ENCODE results near the gene IRGC. TPM values are rescaled to one million over a fixed set of nuclear protein-coding genes. Genes with fewer than 3 reads are reported as not detected.

The IRGC gene
- polyA plus RNA-seq, 1 experiment, result not detected

- ChIA-PET CTCF (no interaction called here), POLR2A (no interaction called here)
- Histone ChIP-seq H3K27me3 (ENCODE audit: control insufficient read depth, insufficient read depth, low read length) (0 out of 2 replicates have a peak, but pooled peaks cover 3% of the 10 kb centered on the region), H3K4me3 (ENCODE audit: low read depth, low read length) (no peak overlapping the region), H3K36me3 (ENCODE audit: control insufficient read depth, insufficient read depth, low read length) (no peaks in the 10 kb centered on the region)
- DNase-seq (ENCODE audit: low read depth), result no peak
- no peak for TF ChIP-seq CTCF (IDR thresholded peaks at IDR 0.05; ENCODE audit: insufficient read depth, low read depth, low read length)
Observed at GRCh38 chr19:43713208-43713607, 2.7 kb upstream of the IRGC start.

DNA sequence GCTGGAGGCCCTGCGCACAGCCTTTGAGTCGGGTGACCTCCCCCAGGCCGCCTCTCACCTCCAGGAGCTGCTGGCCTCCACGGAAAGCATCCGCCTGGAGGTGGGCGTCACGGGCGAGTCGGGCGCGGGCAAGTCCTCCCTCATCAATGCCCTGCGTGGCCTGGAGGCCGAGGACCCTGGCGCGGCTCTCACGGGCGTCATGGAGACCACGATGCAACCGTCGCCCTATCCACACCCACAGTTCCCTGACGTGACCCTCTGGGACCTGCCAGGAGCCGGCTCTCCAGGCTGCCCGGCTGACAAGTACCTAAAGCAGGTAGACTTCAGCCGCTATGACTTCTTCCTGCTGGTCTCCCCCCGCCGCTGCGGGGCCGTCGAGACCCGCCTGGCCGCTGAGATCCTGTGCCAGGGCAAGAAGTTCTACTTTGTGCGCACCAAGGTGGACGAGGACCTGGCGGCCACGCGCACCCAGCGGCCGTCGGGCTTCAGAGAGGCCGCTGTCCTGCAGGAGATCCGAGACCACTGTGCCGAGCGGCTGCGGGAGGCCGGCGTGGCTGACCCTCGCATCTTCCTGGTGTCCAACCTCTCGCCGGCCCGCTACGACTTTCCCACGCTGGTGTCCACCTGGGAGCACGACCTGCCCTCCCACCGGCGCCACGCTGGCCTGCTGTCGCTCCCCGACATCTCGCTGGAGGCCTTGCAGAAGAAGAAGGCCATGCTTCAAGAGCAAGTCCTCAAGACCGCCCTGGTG is 2.9 kb downstream of the IRGC start:
- no peaks in the 10 kb centered on the region for H3K36me3 ChIP-seq (ENCODE audit: control insufficient read depth, insufficient read depth, low read length)
- ChIA-PET CTCF (interaction anchor here (1.7 kb wide), 1 partner anchor 26 kb away, joined by 4 read pairs; no protein-coding TSS in a partner anchor), POLR2A (no interaction called here)
- no peak for DNase-seq (ENCODE audit: low read depth)
- 0 out of 2 replicates have a peak, but pooled peaks cover 3% of the 10 kb centered on the region for H3K27me3 ChIP-seq (ENCODE audit: control insufficient read depth, insufficient read depth, low read length)
- no peak overlapping the region for H3K4me3 ChIP-seq (ENCODE audit: low read depth, low read length)
- no peak for TF ChIP-seq CTCF (IDR thresholded peaks at IDR 0.05; ENCODE audit: insufficient read depth, low read depth, low read length)

- TF ChIP-seq CTCF (IDR thresholded peaks at IDR 0.05; ENCODE audit: insufficient read depth, low read depth, low read length), result no peak
- DNase-seq (ENCODE audit: low read depth), result no peak
- POLR2A ChIA-PET, result no interaction called here
- CTCF ChIA-PET, result no interaction called here
- Histone ChIP-seq H3K27me3 (ENCODE audit: control insufficient read depth, insufficient read depth, low read length) (0 out of 2 replicates have a peak, but pooled peaks cover 3% of the 10 kb centered on the region), H3K4me3 (ENCODE audit: low read depth, low read length) (no peak overlapping the region), H3K36me3 (ENCODE audit: control insufficient read depth, insufficient read depth, low read length) (no peaks in the 10 kb centered on the region)
Observed at GRCh38 chr19:43719378-43719868, 3.5 kb downstream of the IRGC start.

GRCh38 chr19:43719918-43720317 is 4.0 kb downstream of the IRGC start:
- DNase-seq (ENCODE audit: low read depth), result no peak
- ChIA-PET POLR2A (no interaction called here), CTCF (no interaction called here)
- TF ChIP-seq CTCF (IDR thresholded peaks at IDR 0.05; ENCODE audit: insufficient read depth, low read depth, low read length), result no peak
- H3K4me3 ChIP-seq (ENCODE audit: low read depth, low read length), result no peak overlapping the region
- 0 out of 2 replicates have a peak, but pooled peaks cover 3% of the 10 kb centered on the region for H3K27me3 ChIP-seq (ENCODE audit: control insufficient read depth, insufficient read depth, low read length)
- no peaks in the 10 kb centered on the region for H3K36me3 ChIP-seq (ENCODE audit: control insufficient read depth, insufficient read depth, low read length)

- DNase-seq (ENCODE audit: low read depth), result no peak
- TF ChIP-seq CTCF (IDR thresholded peaks at IDR 0.05; ENCODE audit: insufficient read depth, low read depth, low read length), result no peak
Observed at GRCh38 chr19:43720936-43721335, 5.1 kb downstream of the IRGC start.

More at GRCh38 chr19:43720936-43721335, 5.1 kb downstream of the IRGC start:
- POLR2A ChIA-PET, result no interaction called here
- CTCF ChIA-PET, result interaction anchor here (0.6 to 1.2 kb wide), 4 partner anchors 14 to 54 kb away, joined by 3 read pairs; no protein-coding TSS in a partner anchor
- Histone ChIP-seq H3K36me3 (ENCODE audit: control insufficient read depth, insufficient read depth, low read length) (no peaks in the 10 kb centered on the region), H3K4me3 (ENCODE audit: low read depth, low read length) (no peak overlapping the region), H3K27me3 (ENCODE audit: control insufficient read depth, insufficient read depth, low read length) (0 out of 2 replicates have a peak, but pooled peaks cover 3% of the 10 kb centered on the region)
